GM12878 (cell line): ENCODE measurements around the gene PPDPF.

Experiments used
- CTCF ChIP-seq, 3 experiments: IDR thresholded peaks in 2 of 3; conservative IDR thresholded peaks in 1 of 3; 2 replicates each; pipeline ENCODE4 v1.5.1; 2011; ENCODE audit warnings: low read depth in 3 of 3, low read length in 3 of 3, mild to moderate bottlenecking in 3 of 3, control low read depth in 2 of 3, moderate library complexity in 2 of 3, inconsistent platforms in 1 of 3, mixed read lengths in 1 of 3; ENCODE audit not compliant: control insufficient read depth in 2 of 3, insufficient read depth in 1 of 3; ENCODE audit errors: extremely low read depth in 1 of 3
- E2F4 ChIP-seq: IDR thresholded peaks from 2 replicates; pipeline ENCODE4 v1.6.1; 2012; ENCODE audit warnings: low read depth, low read length, improper control_type of control experiment
- EZH2 ChIP-seq: IDR thresholded peaks from 2 replicates; pipeline ENCODE4 v1.6.1; 2012; ENCODE audit warnings: low read depth, mild to moderate bottlenecking, control low read depth, inconsistent platforms, low read length, borderline replicate concordance; ENCODE audit not compliant: control insufficient read depth
- KLF5 ChIP-seq: fragments of 450-650 bp; IDR thresholded peaks from 2 replicates; pipeline ENCODE4 v1.6.1; 2014; ENCODE audit warnings: mild to moderate bottlenecking; ENCODE audit not compliant: partially characterized antibody
- MAX ChIP-seq: IDR thresholded peaks from 2 replicates; pipeline ENCODE4 v1.6.1; 2012; ENCODE audit warnings: low read depth, low read length, improper control_type of control experiment
- NR2C2 ChIP-seq: IDR thresholded peaks from 2 replicates; pipeline ENCODE4 v1.6.1; 2011; ENCODE audit warnings: borderline replicate concordance, low read depth; ENCODE audit not compliant: control insufficient read depth, insufficient read length
- POLR2A ChIP-seq: IDR thresholded peaks from 2 replicates; pipeline ENCODE4 v1.6.1; 2011; ENCODE audit warnings: low read depth, mild to moderate bottlenecking, low read length
- RCOR1 ChIP-seq: conservative IDR thresholded peaks from 2 replicates; pipeline ENCODE4 v1.6.1; 2012; ENCODE audit warnings: low read depth, low read length, improper control_type of control experiment
- ZZZ3 ChIP-seq: IDR thresholded peaks from 2 replicates; pipeline ENCODE4 v1.6.1; 2011; ENCODE audit warnings: low read depth; ENCODE audit not compliant: control insufficient read depth, insufficient read length
- TF ChIP-seq, protein P1 (sequence below): IDR thresholded peaks from 2 replicates; pipeline ENCODE4 v1.6.1; 2011; ENCODE audit warnings: mild to moderate bottlenecking, low read depth, low read length, moderate library complexity; ENCODE audit not compliant: insufficient replicate concordance
- TF ChIP-seq, protein P2 (sequence below): IDR thresholded peaks from 2 replicates; pipeline ENCODE4 v1.6.1; 2011; ENCODE audit warnings: low read depth, mild to moderate bottlenecking, low read length, moderate library complexity, borderline replicate concordance; ENCODE audit errors: extremely low read depth

DNA sequence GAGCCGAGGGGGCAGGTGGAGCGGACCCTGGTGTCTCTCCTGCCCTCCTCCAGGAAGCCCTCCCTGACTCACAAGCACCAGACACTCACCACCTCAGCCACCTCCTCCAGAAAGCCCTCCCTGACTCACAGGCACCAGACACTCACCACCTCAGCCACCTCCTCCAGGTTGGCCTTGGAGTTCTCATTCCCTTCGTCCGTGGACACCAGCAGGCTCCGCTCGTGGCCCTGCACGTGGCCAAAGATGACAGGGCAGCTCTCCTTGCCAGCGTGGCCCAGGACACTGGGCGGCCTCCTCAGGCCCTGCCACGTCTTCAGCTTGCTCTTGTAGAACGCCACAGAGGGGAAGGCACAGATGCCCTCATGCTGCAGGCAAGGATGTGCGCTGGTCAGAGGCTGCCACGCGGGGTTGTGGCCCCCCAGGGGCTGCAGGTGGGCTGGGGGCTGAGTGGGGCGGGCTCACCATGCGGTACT, 39.8 kb downstream of the PPDPF start:
- TF ChIP-seq CTCF (IDR thresholded peaks at IDR 0.05 in 2 of 3, conservative IDR thresholded peaks at IDR 0.05 in 1 of 3; ENCODE audit: control insufficient read depth in 2 of 3, extremely low read depth in 1 of 3, insufficient read depth in 1 of 3, low read depth in 3 of 3, low read length in 3 of 3) (no peak), MAX (no peak), ZZZ3 (no peak), KLF5 (no peak), E2F4 (no peak), EZH2 (no peak), NR2C2 (no peak), POLR2A (no peak), RCOR1 (no peak)
- TF ChIP-seq, protein P1, sequence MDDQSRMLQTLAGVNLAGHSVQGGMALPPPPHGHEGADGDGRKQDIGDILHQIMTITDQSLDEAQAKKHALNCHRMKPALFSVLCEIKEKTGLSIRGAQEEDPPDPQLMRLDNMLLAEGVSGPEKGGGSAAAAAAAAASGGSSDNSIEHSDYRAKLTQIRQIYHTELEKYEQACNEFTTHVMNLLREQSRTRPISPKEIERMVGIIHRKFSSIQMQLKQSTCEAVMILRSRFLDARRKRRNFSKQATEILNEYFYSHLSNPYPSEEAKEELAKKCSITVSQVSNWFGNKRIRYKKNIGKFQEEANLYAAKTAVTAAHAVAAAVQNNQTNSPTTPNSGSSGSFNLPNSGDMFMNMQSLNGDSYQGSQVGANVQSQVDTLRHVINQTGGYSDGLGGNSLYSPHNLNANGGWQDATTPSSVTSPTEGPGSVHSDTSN, result no peak
- TF ChIP-seq, protein P2, sequence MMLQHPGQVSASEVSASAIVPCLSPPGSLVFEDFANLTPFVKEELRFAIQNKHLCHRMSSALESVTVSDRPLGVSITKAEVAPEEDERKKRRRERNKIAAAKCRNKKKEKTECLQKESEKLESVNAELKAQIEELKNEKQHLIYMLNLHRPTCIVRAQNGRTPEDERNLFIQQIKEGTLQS, result no peak
